Measurements from ENCODE around the gene KSR1. TPM values are rescaled to one million over a fixed set of nuclear protein-coding genes. Genes with fewer than 3 reads are reported as not detected.

The KSR1 gene
- total RNA-seq, 1 donor from 2014 or later: 59.6 TPM

GRCh38 chr17:27512511-27513346, 56.5 kb downstream of the KSR1 start:
- Histone ChIP-seq H3K27ac (no peak overlapping the region), H3K4me1 (peaks cover 12% of the 10 kb centered on the region), H3K27me3 (ENCODE audit: low read depth) (no peaks in the 10 kb centered on the region), H3K4me3 (no peak overlapping the region), H3K36me3 (no peaks in the 10 kb centered on the region), H3K9me3 (no peaks in the 10 kb centered on the region)
- no peak for ATAC-seq
- intact Hi-C loops (cut with DNase I): no loop called here
- DNase-seq: no peak
- TF ChIP-seq, protein P1, sequence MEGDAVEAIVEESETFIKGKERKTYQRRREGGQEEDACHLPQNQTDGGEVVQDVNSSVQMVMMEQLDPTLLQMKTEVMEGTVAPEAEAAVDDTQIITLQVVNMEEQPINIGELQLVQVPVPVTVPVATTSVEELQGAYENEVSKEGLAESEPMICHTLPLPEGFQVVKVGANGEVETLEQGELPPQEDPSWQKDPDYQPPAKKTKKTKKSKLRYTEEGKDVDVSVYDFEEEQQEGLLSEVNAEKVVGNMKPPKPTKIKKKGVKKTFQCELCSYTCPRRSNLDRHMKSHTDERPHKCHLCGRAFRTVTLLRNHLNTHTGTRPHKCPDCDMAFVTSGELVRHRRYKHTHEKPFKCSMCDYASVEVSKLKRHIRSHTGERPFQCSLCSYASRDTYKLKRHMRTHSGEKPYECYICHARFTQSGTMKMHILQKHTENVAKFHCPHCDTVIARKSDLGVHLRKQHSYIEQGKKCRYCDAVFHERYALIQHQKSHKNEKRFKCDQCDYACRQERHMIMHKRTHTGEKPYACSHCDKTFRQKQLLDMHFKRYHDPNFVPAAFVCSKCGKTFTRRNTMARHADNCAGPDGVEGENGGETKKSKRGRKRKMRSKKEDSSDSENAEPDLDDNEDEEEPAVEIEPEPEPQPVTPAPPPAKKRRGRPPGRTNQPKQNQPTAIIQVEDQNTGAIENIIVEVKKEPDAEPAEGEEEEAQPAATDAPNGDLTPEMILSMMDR (IDR thresholded peaks at IDR 0.05): no peak

- Histone ChIP-seq H3K9me3 (no peaks in the 10 kb centered on the region), H3K4me3 (no peak overlapping the region), H3K27ac (no peak overlapping the region), H3K36me3 (no peaks in the 10 kb centered on the region), H3K4me1 (peaks cover 11% of the 10 kb centered on the region), H3K27me3 (ENCODE audit: low read depth) (no peaks in the 10 kb centered on the region)
- ATAC-seq: no peak
- DNase-seq: no peak
- TF ChIP-seq, protein P1 (IDR thresholded peaks at IDR 0.05): no peak
- intact Hi-C loops (cut with DNase I): no loop called here
These were observed 57.6 kb downstream of the KSR1 start for GRCh38 chr17:27513849-27514248.

GRCh38 chr17:27514595-27515413, 58.6 kb downstream of the KSR1 start:
- Histone ChIP-seq H3K27ac (no peak overlapping the region), H3K36me3 (no peaks in the 10 kb centered on the region), H3K9me3 (no peaks in the 10 kb centered on the region), H3K4me1 (peaks cover 17% of the 10 kb centered on the region), H3K27me3 (ENCODE audit: low read depth) (no peaks in the 10 kb centered on the region), H3K4me3 (no peak overlapping the region)
- intact Hi-C loops (cut with DNase I): no loop called here
- ATAC-seq (no peak), DNase-seq (no peak)
- TF ChIP-seq, protein P1 (IDR thresholded peaks at IDR 0.05): no peak

- TF ChIP-seq, protein P1 (IDR thresholded peaks at IDR 0.05): no peak
- ATAC-seq (no peak), DNase-seq (no peak)
- intact Hi-C loops (cut with DNase I): no loop called here
- no peaks in the 10 kb centered on the region for H3K27me3 ChIP-seq (ENCODE audit: low read depth)
- H3K4me1 ChIP-seq: peaks cover 29% of the 10 kb centered on the region
- H3K4me3 ChIP-seq: no peak overlapping the region
- no peaks in the 10 kb centered on the region for H3K9me3 ChIP-seq
- H3K27ac ChIP-seq: no peak overlapping the region
- H3K36me3 ChIP-seq: no peaks in the 10 kb centered on the region
These were observed 61.8 kb downstream of the KSR1 start for GRCh38 chr17:27518048-27518447.

GRCh38 chr17:27518545-27519521, 62.6 kb downstream of the KSR1 start:
- no peaks in the 10 kb centered on the region for H3K9me3 ChIP-seq
- no peaks in the 10 kb centered on the region for H3K27me3 ChIP-seq (ENCODE audit: low read depth)
- H3K27ac ChIP-seq: no peak overlapping the region
- peaks cover 29% of the 10 kb centered on the region for H3K4me1 ChIP-seq
- intact Hi-C loops (cut with DNase I): no loop called here
- ATAC-seq (no peak), DNase-seq (no peak)
- no peaks in the 10 kb centered on the region for H3K36me3 ChIP-seq
- TF ChIP-seq, protein P1 (IDR thresholded peaks at IDR 0.05): no peak
- H3K4me3 ChIP-seq: no peak overlapping the region
